SIG-M5 treated with dmso at 0.1 percent for 504 hours (cell line): ENCODE data around the gene MROH7.

Experiments
- DNase-seq: peaks from one replicate; lab custom pipeline; 2025; ENCODE audit not compliant: unreplicated experiment; lab: John Stamatoyannopoulos, UW

The MROH7 gene

DNA sequence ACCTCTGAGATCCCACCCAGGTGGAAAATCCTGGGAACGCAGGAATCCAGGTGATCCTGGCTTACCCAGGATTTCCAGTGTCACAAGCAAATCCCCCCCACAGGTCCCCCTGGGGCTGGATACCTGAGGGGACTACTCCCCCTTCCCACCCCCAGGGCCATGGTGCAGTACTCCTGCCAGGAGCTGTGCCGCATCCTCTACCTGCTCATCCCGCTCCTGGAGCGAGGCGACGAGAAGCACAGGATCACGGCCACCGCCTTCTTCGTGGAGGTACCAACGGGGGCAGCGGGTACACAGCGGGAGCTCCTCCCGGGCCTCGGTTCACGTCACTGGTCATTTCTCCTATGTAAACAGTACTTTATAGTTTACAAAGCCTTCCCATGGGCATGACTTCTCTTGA is 53.6 kb downstream of the MROH7 start:
- DNase-seq = no peak

DNA sequence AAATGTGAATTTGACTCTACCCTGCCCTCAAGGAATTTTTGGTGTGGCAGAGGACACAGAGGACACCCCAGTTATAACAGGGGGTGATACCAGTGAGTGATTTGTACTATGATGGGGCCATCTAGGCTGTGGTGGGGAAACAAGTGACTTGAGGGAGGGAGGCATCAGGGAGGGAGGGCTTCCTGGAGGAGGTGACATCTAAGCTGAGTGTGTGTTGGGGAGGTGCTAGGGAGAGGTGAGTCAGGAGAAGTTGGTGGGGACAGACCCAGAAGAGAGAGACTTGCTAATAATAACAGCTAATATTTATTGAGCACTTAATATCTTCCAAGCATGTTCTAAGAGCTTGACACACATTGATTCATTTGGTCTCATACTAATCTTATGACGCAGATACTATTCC is 54.2 kb downstream of the MROH7 start:
- DNase-seq = no peak

DNA sequence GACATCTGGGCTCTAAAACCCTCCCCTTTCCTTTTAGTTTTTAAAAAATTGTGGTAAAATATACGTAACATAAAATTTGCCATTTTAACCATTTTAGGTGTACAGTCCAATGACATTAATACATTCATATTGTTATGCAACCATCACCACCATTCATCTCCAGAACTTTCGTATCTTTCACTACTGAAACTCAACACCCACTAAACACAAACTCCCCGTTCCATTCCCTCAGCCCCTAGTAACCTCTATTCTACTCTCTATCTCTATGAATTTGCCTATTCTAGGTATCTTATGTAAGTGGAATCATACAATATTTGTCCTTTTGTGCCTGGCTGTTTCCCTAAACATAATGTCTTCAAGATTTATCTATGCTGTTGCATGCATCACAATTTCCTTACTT is 54.7 kb downstream of the MROH7 start:
- no peak for DNase-seq

- no peak for DNase-seq
Measured at GRCh38 chr1:54697896-54698295, 56.3 kb downstream of the MROH7 start.

DNA sequence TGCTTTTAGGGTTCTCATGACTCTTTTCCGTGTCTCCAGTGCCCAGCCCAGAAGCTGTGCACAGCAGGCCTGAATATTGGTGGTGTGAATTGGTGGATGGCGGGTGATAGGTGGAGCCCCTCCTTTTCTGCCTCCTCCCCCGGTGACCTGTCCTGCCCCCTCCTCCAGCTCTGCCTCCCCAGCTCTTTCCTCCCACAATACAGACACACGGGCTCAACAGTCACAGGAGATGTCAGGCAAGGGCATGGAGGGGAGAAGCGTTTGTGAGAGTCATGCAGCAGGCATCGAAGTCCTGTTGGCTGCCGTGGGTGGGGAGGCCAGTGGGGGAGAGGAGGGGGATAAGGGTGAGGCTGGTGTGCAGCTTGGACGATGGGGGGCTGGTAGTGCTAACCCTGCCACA is 56.8 kb downstream of the MROH7 start:
- DNase-seq = no peak

GRCh38 chr1:54699936-54700525 is 58.4 kb downstream of the MROH7 start:
- no peak for DNase-seq

GRCh38 chr1:54701066-54701465 is 59.5 kb downstream of the MROH7 start:
- no peak for DNase-seq

- no peak for DNase-seq
Measured at GRCh38 chr1:54701996-54702395, 60.4 kb downstream of the MROH7 start.

GRCh38 chr1:54703471-54703870 is 61.9 kb downstream of the MROH7 start:
- DNase-seq = no peak

DNA sequence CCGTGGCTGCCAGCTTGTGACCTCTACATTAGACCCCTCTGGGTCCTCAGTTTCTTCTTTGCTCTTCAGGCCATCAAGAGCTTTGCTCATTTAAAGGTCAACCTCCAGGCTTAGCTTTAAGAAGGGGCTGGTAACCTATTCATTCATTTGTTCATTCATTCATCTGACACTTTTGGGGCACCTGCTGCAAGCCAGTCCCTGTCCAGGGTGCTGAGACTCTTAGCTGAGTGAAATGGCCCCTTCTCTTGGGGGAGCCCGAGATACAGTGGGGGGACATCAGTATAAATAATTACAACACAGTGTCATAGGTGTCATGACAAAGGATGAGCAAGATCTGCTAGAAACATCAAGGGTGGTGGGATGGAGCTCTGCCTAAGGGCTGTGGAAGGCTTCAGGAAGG is 63.6 kb downstream of the MROH7 start:
- no peak for DNase-seq

- DNase-seq = no peak
Measured at GRCh38 chr1:54706419-54706818, 64.8 kb downstream of the MROH7 start.

- DNase-seq = no peak
Measured at GRCh38 chr1:54708385-54708784, 66.8 kb downstream of the MROH7 start.

DNA sequence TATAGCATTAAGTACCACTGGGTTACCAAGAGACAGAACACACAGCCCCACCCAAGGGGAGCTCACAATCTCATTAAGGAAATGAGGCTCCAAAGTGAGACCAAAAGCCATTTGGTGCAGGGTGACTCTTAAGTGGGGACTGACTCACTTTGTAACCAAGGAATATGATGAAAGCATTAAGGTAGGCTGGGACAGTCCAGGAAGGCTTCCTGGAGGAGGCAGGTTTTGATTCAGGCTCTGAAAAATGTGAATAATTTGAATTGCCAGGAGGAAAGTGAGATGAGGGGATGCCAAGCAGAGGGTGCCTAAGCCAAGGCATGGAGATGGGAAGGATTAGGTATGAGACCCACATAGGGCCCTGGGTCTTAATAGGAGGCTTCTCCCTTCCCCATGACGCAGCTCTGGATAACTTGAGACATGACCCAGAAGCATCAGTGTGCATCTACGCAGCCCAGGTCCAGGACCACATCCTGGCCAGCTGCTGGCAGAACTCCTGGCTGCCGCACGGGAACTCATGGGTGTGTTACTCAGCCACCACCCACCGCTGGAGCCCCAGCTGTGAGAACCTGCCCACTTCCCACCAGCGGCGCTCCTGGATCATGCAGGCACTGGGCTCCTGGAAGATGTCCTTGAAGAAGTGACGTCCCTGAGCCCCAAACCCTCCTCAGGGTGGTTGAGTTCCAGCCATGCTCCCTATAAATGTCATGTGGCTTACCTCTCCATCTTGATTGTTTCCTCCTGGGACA is 68.1 kb downstream of the MROH7 start:
- DNase-seq = no peak

DNA sequence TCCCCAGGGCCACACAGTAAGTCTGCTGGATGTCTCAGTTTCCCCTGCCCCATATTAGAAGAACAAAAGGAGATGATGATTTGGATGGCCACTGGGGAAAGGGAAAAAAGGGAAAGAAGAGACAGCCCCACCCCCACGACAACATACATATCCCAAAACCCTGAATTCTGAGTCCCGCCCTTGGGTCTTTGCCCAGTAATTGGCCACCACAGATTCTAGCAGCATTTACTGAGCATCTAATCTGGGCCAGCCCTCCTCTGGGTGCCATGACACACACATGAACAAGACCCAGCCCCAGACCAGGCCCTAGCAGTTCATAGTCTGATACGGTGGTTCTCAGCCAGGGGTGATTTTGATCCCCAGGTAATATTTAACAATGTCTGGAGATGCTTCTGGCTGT is 68.8 kb downstream of the MROH7 start:
- DNase-seq = no peak

DNA sequence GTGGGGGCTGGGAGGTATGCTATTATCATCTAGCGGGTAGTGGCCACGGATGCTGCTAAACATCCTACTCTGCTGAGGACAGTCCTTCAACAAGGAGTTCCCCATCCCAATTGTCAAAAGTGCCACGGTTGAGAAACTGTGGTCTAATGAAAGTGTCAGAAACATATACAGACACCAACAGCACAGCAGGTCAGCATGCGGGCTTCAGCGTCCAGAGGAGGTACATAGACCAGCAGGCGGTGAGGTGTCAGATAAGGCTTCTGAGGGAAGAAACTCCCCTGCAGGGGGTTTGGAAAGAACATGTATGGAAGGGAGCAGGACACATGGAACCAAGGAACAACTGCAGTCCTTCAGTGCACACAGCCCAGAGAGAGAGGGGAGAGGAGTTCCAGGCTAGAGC is 69.3 kb downstream of the MROH7 start:
- no peak for DNase-seq

GRCh38 chr1:54711536-54711935 is 70.0 kb downstream of the MROH7 start:
- DNase-seq = no peak

GRCh38 chr1:54714881-54715492 is 73.4 kb downstream of the MROH7 start:
- DNase-seq = no peak

- DNase-seq = peak; percentile 71
Measured at GRCh38 chr1:54715493-54716298, 74.1 kb downstream of the MROH7 start, which contains the start of gene TTC4. Gene TTC4 (plus strand): TSS chr1:54715861. CDS start chr1:54715909, 48 bp downstream.

- no peak for DNase-seq
Measured at GRCh38 chr1:54716299-54717047, 74.9 kb downstream of the MROH7 start.

GRCh38 chr1:54721719-54722118 is 80.1 kb downstream of the MROH7 start:
- no peak for DNase-seq

- no peak for DNase-seq
Measured at GRCh38 chr1:54723985-54724384, 82.4 kb downstream of the MROH7 start.
